HUES64 (cell line): ENCODE data around the gene TMEM250.

ENCODE experiments used
- H3K27ac ChIP-seq: 2 replicates; pipeline ENCODE4 v1.7.0; 2013; ENCODE audit warnings: low read depth, low read length, inconsistent platforms
- H3K27me3 ChIP-seq: 2 replicates; pipeline ENCODE4 v1.6.1; 2013; ENCODE audit warnings: mild to moderate bottlenecking, low read length; ENCODE audit not compliant: insufficient read depth
- H3K36me3 ChIP-seq: 2 replicates; pipeline ENCODE4 v1.6.1; 2013; ENCODE audit warnings: mild to moderate bottlenecking, low read length; ENCODE audit not compliant: insufficient read depth
- H3K4me1 ChIP-seq: 2 replicates; pipeline ENCODE4 v1.6.1; 2013; ENCODE audit warnings: mild to moderate bottlenecking, low read length, moderate library complexity; ENCODE audit not compliant: insufficient read depth
- H3K4me3 ChIP-seq: 2 replicates; pipeline ENCODE4 v1.5.1; 2013; ENCODE audit warnings: mild to moderate bottlenecking, low read length, moderate library complexity
- H3K9ac ChIP-seq: 2 replicates; pipeline ENCODE4 v1.6.1; 2013; ENCODE audit warnings: mild to moderate bottlenecking, low read depth, low read length
- H3K9me3 ChIP-seq: 2 replicates; pipeline ENCODE4 v1.6.1; 2013; ENCODE audit warnings: low read depth, low read length; ENCODE audit not compliant: insufficient read depth
- WGBS: fragments of 150-250, 120-280 bp; methylation state at CpG from one replicate; pipeline ENCODE4 v1.1.7; 2013; ENCODE audit warnings: missing lambda C conversion rate; 5-methylcytosine and 5-hydroxymethylcytosine counted together

The TMEM250 gene

DNA sequence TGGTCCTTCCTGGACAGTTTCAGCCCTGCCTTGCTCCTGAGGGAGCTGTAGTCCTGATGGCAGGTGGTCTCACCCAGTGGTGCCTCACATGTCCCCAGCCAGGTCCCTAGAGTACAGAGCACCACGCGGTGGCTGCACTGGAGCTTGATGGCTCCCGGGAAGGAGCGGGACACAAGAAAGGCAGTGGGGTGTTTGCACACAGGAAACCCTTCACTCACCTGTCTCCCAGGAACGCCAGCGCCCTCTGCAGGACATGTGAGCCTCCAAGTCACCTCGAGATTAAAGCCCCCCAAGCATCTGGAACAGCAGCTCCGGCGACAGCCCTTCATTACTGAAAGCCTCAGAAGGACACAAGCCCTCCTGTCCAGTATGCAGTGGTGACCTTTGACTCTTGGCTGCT is 19.9 kb upstream of the TMEM250 start:
- Histone ChIP-seq H3K27ac (no peak overlapping the region), H3K9me3 (no peaks in the 10 kb centered on the region), H3K4me3 (no peak overlapping the region), H3K27me3 (peaks cover 8% of the 10 kb centered on the region), H3K36me3 (no peaks in the 10 kb centered on the region), H3K9ac (no peak overlapping the region), H3K4me1 (0 out of 2 replicates have a peak, but pooled peaks cover 5% of the 10 kb centered on the region)
- WGBS: 20% methylated on average over 9 of the region's 9 CpGs

DNA sequence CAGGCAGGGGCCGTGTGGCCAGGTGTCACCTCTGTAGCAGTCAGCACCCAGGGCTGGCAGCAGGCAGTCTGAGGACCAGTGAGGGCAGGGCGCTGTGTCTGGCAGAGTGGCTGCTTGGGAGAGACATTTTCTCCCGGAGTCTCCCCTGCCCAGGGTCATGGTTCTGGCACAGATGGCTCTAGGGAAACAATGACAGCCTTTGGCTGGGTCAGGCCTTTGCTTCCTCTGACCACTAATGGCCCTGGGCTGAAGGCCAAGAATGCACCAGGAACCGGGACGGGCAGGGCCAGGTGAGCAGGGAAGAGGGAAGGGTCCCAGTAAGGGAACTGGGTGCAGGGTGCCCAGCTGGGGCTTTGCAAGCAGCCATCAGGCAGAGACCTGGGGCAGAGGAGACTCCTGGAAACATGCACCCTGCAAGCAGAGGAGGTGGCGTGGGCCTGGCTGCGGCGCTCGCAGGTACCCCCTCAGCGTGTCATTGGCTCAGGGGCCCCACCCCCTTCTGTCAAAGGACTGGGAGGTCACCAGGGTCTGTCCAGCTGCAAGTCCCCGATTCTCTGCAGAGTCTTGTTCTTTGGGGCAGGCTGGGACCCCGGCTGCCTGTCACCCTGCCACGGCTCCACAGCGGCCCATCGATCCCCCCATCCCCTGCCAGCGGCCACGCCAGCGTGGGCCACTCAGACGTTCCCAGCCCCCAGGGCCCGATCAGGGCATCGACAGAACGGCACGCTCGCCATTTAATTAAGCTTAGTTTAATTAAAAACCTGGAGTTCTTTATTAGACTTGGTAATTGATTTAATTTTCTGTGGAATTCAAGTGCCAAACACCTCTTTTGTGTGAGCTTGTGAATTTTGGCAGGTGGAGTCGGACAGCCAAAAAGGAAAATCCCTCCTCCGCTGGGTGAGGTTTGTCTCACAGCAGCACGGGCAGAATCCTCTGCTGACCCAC is 18.9 kb upstream of the TMEM250 start:
- H3K9me3 ChIP-seq: no peaks in the 10 kb centered on the region
- peaks cover 12% of the 10 kb centered on the region for H3K27me3 ChIP-seq
- no peak overlapping the region for H3K27ac ChIP-seq
- 88% methylated on average over 27 of the region's 27 CpGs for WGBS
- H3K36me3 ChIP-seq: no peaks in the 10 kb centered on the region
- no peak overlapping the region for H3K9ac ChIP-seq
- H3K4me3 ChIP-seq: no peak overlapping the region
- 0 out of 2 replicates have a peak, but pooled peaks cover 5% of the 10 kb centered on the region for H3K4me1 ChIP-seq

DNA sequence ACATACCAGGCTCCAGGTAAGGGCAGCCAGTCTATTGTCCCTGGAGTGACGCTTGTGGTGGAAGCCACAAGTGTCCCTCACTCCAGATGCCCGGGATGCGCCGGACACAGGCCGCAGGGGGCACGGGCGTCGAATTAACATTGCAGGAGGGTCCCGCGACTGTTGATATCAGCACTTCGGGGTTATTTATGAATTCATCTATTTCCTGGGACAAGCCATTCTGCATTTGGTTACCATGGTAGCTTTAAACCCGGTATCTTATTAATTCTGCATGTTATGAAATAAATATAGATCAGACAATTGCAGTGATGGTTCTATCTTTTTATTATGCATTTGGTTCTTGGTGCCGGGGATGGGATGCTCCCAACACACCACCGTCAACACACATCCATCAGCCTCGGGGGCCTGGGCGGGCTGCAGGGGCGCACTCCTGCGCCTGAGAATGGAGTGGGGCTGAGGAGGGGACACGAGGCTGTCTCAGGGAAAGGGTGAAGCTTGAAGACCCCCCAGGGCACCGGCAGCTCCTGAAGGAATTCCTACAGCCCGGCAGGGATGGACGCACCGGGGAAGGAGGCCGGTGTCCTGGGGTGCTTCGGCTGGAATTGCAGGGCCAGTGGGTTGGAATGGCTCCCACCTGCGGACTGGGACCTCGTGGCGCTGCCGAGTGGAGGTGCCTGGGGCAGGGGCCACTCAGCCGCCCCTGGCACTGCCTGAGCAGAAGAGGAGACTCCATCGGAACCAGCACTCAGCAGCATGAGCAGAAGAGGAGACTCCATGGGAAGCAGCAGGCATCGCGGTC is 17.7 kb upstream of the TMEM250 start:
- no peaks in the 10 kb centered on the region for H3K36me3 ChIP-seq
- no peaks in the 10 kb centered on the region for H3K9me3 ChIP-seq
- H3K27ac ChIP-seq: no peak overlapping the region
- H3K4me3 ChIP-seq: no peak overlapping the region
- H3K4me1 ChIP-seq: no peaks in the 10 kb centered on the region
- peaks cover 17% of the 10 kb centered on the region for H3K27me3 ChIP-seq
- 88% methylated on average over 31 of the region's 33 CpGs for WGBS
- no peak overlapping the region for H3K9ac ChIP-seq

DNA sequence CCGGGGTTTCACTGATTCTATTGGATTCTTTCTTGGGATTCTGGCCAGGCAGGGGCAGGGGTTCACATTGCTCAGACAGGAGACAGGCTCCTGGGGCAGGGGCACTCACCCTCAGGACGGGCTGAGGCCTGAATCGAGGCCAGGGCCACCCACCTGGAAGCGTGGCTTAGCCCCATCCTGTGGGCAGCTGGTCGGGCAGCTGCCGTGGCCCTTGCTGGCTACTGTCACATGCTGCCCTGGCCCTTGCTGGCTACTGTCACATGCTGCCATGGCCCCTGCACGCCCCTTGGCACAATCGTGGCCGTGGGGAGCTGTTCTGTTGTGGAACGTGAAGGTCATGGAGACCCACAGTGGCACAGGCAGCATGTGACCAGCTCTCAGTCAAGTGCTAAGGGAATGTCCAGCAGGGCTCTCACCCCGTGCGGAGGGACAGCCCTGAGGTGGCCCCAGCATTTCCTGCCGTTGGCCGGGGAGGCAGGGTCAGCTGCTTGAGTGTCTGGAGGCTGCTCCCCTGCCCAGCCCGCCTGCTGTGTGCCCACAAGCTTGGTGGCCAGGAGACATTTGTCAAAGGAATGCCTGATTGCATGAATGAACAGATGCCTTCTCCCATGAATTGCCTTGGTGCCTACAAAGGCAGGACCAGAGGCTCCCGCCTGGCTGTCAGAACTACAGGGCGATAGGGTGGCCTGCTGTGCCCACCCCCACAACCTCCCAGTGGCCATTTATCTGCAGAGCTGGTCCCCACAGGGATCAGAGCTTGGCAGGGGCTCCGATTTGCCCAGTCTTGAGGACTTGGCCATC is 16.9 kb upstream of the TMEM250 start:
- no peaks in the 10 kb centered on the region for H3K36me3 ChIP-seq
- H3K9ac ChIP-seq: no peak overlapping the region
- H3K9me3 ChIP-seq: no peaks in the 10 kb centered on the region
- no peak overlapping the region for H3K27ac ChIP-seq
- H3K27me3 ChIP-seq: peaks cover 17% of the 10 kb centered on the region
- no peak overlapping the region for H3K4me3 ChIP-seq
- no peaks in the 10 kb centered on the region for H3K4me1 ChIP-seq
- 86% methylated on average over 18 of the region's 18 CpGs for WGBS

DNA sequence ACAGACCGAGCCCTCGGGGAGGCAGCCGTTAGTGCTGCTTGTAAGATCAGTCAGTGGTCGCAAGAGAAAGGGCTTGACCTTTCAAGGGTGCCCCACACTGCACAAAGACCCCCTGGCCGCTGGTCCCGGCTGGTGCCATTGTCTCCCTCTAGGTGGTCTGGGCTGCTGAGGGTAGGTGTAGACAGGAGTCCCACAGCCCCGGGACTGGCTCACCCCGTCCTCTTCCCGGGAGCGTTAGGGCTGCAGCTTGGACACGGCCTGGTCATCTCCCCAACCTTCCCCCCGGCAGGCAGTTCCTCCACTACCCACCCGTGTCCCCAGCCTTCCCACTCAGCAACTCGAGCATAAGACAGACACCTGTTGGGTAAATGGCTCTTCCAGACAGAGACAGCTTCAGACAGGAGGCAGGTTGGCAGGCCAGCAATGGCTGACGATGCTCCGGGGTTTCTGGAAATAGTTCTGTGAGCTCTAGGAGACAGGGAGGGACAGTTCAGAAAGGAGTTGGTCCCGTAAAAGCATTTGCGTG is 15.3 kb upstream of the TMEM250 start:
- Histone ChIP-seq H3K27me3 (peaks cover 17% of the 10 kb centered on the region), H3K9me3 (no peaks in the 10 kb centered on the region), H3K4me3 (peak overlapping the region; percentile 42), H3K27ac (no peak overlapping the region), H3K4me1 (no peaks in the 10 kb centered on the region), H3K36me3 (no peaks in the 10 kb centered on the region), H3K9ac (no peak overlapping the region)
- 45% methylated on average over 18 of the region's 18 CpGs for WGBS

DNA sequence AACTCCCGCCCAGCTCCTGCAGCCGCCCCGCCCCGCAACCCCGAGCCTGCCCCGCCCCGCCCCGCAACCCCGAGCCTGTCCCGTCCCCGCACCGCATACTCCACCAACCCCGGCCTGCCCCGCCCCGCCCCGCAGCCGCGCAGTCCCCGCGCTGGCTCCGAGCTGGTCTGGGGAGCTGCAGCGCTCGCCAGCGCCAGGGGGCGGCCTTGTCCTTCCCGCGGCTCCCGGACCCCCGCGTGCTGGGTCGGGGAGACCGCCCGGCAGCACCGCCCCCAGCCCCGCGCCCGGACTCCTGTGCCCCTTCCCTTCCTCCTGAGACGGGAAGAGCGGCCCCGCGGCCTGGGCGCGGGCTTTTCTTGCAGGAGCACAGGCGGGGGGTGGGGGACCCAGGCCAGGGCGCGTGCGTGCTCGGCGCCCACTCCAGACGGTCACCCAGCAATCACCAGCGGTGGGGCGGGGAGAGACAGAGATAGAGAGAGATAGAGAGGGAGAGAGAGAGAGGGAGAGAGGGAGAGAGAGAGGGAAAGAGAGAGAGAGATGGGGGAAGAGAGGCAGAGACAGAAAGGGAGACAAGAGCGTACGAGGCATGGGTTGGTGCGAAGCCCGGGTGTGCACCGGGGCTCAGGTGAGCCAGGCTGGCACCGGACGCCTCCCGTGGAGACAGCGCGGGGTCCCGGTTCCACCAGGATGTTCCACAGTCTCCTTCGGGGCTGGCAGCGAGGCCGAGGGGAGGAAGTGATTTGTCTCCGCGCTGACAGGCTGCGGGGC is 14.7 kb upstream of the TMEM250 start:
- 7% methylated on average over 61 of the region's 69 CpGs for WGBS
- Histone ChIP-seq H3K9ac (peak overlapping the region; percentile 8; the same call in 1 of the 2 replicates), H3K9me3 (no peaks in the 10 kb centered on the region), H3K27me3 (peaks cover 17% of the 10 kb centered on the region), H3K4me3 (peak overlapping the region; percentile 42), H3K27ac (no peak overlapping the region), H3K36me3 (no peaks in the 10 kb centered on the region), H3K4me1 (no peaks in the 10 kb centered on the region)

DNA sequence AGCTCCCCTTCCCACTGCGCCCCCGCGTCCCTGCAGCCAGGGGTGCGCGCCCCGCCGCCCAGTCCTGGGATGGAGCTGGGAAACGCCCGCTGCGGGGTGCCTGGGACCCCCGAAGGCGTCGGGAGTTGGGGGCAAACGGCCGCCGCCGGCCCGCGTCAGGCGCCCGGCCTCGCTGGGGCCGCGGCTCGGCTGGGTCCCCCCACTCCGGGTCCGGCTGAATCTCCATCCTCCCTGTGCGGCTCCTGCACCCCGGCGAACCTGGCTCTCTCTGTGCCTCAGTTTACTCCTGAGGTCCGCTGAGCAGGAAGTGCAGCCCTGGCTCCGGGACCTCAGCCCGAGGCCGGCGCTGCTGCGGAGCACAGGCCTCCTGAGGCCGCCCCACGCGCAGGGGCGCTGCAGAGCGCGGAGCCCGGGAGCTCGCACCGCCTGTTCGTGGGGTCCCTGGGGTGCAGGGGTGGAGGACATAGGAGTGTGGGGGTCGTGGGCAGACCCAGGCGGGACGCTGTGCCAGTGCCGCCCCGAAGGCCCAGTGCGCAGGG is 13.9 kb upstream of the TMEM250 start:
- no peak overlapping the region for H3K27ac ChIP-seq
- WGBS: 63% methylated on average over 49 of the region's 52 CpGs
- no peak overlapping the region for H3K9ac ChIP-seq
- peak overlapping the region; percentile 49 for H3K4me3 ChIP-seq
- no peaks in the 10 kb centered on the region for H3K9me3 ChIP-seq
- no peaks in the 10 kb centered on the region for H3K4me1 ChIP-seq
- no peaks in the 10 kb centered on the region for H3K36me3 ChIP-seq
- peaks cover 17% of the 10 kb centered on the region for H3K27me3 ChIP-seq

DNA sequence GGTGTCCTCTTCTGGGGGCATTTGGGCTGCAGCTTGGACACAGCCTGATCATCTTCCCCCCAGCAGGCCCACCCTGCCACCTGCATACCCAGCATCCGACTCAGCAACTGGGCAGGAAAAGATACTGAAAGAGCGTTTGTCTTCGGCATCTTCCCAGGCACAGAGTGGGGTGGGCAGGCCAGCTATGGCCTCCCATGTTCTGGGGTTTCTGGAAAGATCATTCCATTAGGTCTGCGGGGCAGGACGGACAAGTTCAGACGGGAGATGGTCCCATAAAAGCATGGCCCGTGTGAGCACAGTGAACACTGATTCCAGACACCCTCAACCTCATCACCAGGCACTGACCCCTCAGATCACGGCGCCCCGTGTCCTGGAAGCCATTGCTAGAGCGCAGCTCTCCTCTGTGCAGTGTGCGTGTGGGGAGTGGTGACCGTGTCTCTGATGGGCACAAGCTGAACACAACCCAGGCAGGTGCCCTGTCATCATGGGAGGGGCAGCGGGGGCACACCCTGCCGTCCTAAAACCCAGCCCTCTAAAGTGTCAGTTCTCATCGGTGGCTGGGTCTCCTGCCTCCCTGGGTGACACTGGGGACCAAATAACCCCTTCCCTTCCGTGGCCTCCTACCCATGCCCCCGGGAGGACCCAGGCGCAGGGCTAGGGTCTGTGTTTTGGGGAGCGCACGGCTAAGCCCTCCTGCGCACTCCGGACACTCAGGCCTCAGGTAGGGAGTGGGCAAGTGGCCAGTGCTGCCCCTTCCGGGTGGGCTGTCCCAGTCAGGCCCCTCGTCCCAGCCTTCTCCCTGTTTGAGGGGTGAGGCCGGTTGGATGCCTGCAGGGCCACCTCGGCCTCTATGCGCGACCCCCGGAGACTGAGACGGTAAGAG is 13.2 kb upstream of the TMEM250 start:
- H3K4me1 ChIP-seq: no peaks in the 10 kb centered on the region
- H3K36me3 ChIP-seq: no peaks in the 10 kb centered on the region
- peaks cover 17% of the 10 kb centered on the region for H3K27me3 ChIP-seq
- H3K9ac ChIP-seq: no peak overlapping the region
- no peaks in the 10 kb centered on the region for H3K9me3 ChIP-seq
- H3K4me3 ChIP-seq: no peak overlapping the region
- no peak overlapping the region for H3K27ac ChIP-seq
- WGBS: 85% methylated on average over 31 of the region's 31 CpGs

DNA sequence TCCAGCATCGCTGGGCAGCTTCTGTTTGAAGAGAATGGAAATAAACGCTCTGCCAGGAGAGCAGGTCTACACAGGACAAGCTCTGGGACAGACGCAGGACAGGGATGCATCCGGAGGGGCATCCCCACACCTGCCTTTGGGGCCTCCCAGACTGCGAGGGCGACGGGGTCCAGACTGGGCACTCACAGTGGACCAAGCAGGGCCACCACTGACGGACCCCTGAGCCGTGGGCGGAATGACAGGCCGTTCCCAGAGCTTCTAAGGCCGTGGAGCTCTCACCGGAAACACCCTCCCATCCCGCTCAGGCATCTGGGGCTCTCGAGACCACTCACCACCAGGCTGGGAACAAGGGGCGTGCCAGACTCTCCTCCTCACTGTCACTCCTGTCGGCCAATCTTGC is 10.5 kb upstream of the TMEM250 start:
- WGBS: 86% methylated on average over 17 of the region's 17 CpGs
- Histone ChIP-seq H3K27me3 (peaks cover 15% of the 10 kb centered on the region), H3K9me3 (no peaks in the 10 kb centered on the region), H3K4me1 (no peaks in the 10 kb centered on the region), H3K36me3 (no peaks in the 10 kb centered on the region), H3K27ac (no peak overlapping the region), H3K4me3 (no peak overlapping the region), H3K9ac (no peak overlapping the region)
